K562 (cell line): ENCODE data around the gene PCK2.

Experiments used
- PCBP2 ChIP-seq: fragments of 200-400 bp; formaldehyde crosslinking; IDR thresholded peaks from 2 replicates; pipeline ENCODE4 v1.6.1; 2018; ENCODE audit warnings: low read length, low read depth, mild to moderate bottlenecking, moderate library complexity; ENCODE audit not compliant: poor library complexity, severe bottlenecking
- USF2 ChIP-seq: sonication (generic); formaldehyde crosslinking; IDR thresholded peaks from 2 replicates; pipeline ENCODE4 v1.5.0; 2020; ENCODE audit warnings: missing genetic modification reagents
- ZNF232 ChIP-seq: sonication (generic); formaldehyde crosslinking; IDR thresholded peaks from 2 replicates; pipeline ENCODE4 v1.8.0; 2022; ENCODE audit warnings: mild to moderate bottlenecking, missing genetic modification reagents

DNA sequence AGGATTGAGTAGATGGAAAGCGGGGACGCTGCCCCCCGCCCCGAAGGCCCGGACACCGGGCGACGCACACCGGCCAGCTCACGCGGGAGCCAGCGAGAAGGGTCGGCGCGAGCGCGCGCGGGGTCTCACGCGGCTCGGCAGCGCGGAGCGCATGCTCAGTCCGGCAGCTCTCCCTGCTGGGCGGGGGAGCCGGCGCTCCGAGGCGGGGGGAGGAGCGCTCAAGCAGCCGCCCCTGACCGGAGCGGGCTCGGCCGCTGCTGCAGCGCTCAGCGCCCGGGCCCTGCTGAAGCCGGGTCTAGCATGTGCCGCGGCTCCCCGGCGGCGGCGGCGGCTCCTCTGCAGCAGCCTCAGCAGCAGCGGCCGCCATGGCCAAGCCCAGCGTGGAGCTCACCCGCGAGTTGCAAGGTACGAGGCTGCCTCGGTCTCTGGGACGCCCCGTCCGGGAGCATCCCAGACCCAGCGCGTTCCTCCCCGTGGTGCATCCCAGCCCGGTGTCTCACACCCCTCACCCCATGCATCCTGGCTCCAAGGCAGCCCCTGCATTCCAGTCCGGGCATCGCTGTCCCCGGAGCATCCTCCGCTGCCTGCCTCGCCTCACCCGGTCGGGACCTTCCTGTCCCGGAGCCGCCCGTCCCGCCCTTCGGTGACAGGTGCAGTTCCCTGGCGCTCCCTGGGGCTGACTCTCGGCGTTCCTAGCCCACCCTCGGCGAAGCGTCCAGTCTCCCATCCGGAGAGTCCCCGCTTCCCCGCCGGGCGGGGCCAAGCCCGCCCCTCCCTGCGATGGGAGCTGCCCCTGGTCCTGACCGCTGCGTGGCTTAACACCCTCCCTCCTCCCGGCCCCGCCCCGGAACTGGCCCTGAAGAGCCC lies 42.1 kb upstream of the PCK2 start, which contains the start of gene CARMIL3:
- TF ChIP-seq PCBP2 (no peak), USF2 (CRISPR knock-in tag) (no peak), ZNF232 (CRISPR knock-in tag) (no peak)
